Mesothelial cell of epicardium (in vitro differentiated cells): Measurements from ENCODE around the gene FGGY. TPM values are rescaled to one million over a fixed set of nuclear protein-coding genes. Genes with fewer than 3 reads are reported as not detected.

Experiments used
- DNase-seq, 2 experiments: peaks; one replicate each; pipeline ENCODE4 v3.0.0; 2021; ENCODE audit warnings: low spot score in 2 of 2; ENCODE audit not compliant: unreplicated experiment in 2 of 2
- H3K27ac Mint-ChIP-seq: 2 replicates; pipeline ENCODE4 v1.8.0; 2021; ENCODE audit warnings: mixed read lengths
- H3K27me3 Mint-ChIP-seq: 2 replicates; pipeline ENCODE4 v1.8.0; 2021; ENCODE audit warnings: low read depth, mixed read lengths
- H3K36me3 Mint-ChIP-seq: 2 replicates; pipeline ENCODE4 v1.8.0; 2021; ENCODE audit warnings: mixed read lengths
- H3K4me1 Mint-ChIP-seq: 2 replicates; pipeline ENCODE4 v1.8.0; 2021; ENCODE audit warnings: mixed read lengths
- H3K4me3 Mint-ChIP-seq: 2 replicates; pipeline ENCODE4 v1.8.0; 2021; ENCODE audit warnings: mild to moderate bottlenecking, moderate library complexity, mixed read lengths
- H3K9me3 Mint-ChIP-seq: 2 replicates; pipeline ENCODE4 v1.8.0; 2021; ENCODE audit warnings: mixed read lengths
- CTCF ChIP-seq: fragments of 200-600 bp; sonication (generic); IDR thresholded peaks from one replicate; pipeline ENCODE4 v1.5.0; 2021; ENCODE audit warnings: antibody characterized with exemption; ENCODE audit not compliant: unreplicated experiment
- total RNA-seq: library from RNA; stranded (reverse); gene quantifications from 3 replicates; pipeline ENCODE4 v1.2.1, GENCODE V29; 2021

FGGY gene
- total RNA-seq, 1 donor from 2014 or later = 21.8 TPM

GRCh38 chr1:59368008-59368670 lies 71.2 kb downstream of the FGGY start:
- H3K4me1 Mint-ChIP-seq = peaks cover 34% of the 10 kb centered on the region
- TF ChIP-seq CTCF = no peak
- peaks cover 14% of the 10 kb centered on the region for H3K9me3 Mint-ChIP-seq
- H3K4me3 Mint-ChIP-seq = no peak overlapping the region
- H3K27ac Mint-ChIP-seq = peak overlapping the region; percentile 82
- peaks cover 17% of the 10 kb centered on the region for H3K36me3 Mint-ChIP-seq
- H3K27me3 Mint-ChIP-seq = no peaks in the 10 kb centered on the region
- no peak for DNase-seq

- peaks cover 12% of the 10 kb centered on the region for H3K36me3 Mint-ChIP-seq
- peaks cover 16% of the 10 kb centered on the region for H3K4me1 Mint-ChIP-seq
- no peak for TF ChIP-seq CTCF
- DNase-seq = no peak
- peaks cover 10% of the 10 kb centered on the region for H3K9me3 Mint-ChIP-seq
- H3K4me3 Mint-ChIP-seq = no peak overlapping the region
- H3K27me3 Mint-ChIP-seq = no peaks in the 10 kb centered on the region
- peak overlapping the region; percentile 79 for H3K27ac Mint-ChIP-seq
Measured at GRCh38 chr1:59375321-59376220, 78.7 kb downstream of the FGGY start.

- no peak overlapping the region for H3K4me3 Mint-ChIP-seq
- no peaks in the 10 kb centered on the region for H3K27me3 Mint-ChIP-seq
- peaks cover 22% of the 10 kb centered on the region for H3K36me3 Mint-ChIP-seq
- no peak for TF ChIP-seq CTCF
- H3K27ac Mint-ChIP-seq = no peak overlapping the region
- DNase-seq = no peak
- peaks cover 16% of the 10 kb centered on the region for H3K4me1 Mint-ChIP-seq
- H3K9me3 Mint-ChIP-seq = peaks cover 15% of the 10 kb centered on the region
Measured at GRCh38 chr1:59377350-59377904, 80.5 kb downstream of the FGGY start.

- TF ChIP-seq CTCF = no peak
- Mint-ChIP-seq H3K4me3 (no peak overlapping the region), H3K27me3 (no peaks in the 10 kb centered on the region), H3K36me3 (peaks cover 24% of the 10 kb centered on the region), H3K4me1 (peaks cover 23% of the 10 kb centered on the region), H3K9me3 (peaks cover 19% of the 10 kb centered on the region), H3K27ac (peak overlapping the region; percentile 71)
- DNase-seq = no peak
Measured at GRCh38 chr1:59378621-59379370, 81.9 kb downstream of the FGGY start.

GRCh38 chr1:59379371-59379728 lies 82.5 kb downstream of the FGGY start:
- peaks cover 29% of the 10 kb centered on the region for H3K4me1 Mint-ChIP-seq
- TF ChIP-seq CTCF = no peak
- no peak overlapping the region for H3K27ac Mint-ChIP-seq
- H3K36me3 Mint-ChIP-seq = peaks cover 24% of the 10 kb centered on the region
- no peak for DNase-seq
- no peak overlapping the region for H3K4me3 Mint-ChIP-seq
- H3K27me3 Mint-ChIP-seq = no peaks in the 10 kb centered on the region
- H3K9me3 Mint-ChIP-seq = peaks cover 19% of the 10 kb centered on the region
